Skeletal muscle satellite cell (primary cell): ENCODE results near the gene MYOM3.

ENCODE experiments used
- H3K27me3 ChIP-seq: 2 replicates; pipeline ENCODE4 v1.7.0; 2013; ENCODE audit warnings: low read length; ENCODE audit not compliant: control insufficient read depth, insufficient read depth
- H3K36me3 ChIP-seq: 2 replicates; pipeline ENCODE4 v1.7.0; 2013; ENCODE audit warnings: mild to moderate bottlenecking, control low read depth, low read length; ENCODE audit not compliant: insufficient read depth
- H3K4me1 ChIP-seq: 2 replicates; pipeline ENCODE4 v1.7.0; 2013; ENCODE audit warnings: low read length; ENCODE audit not compliant: control insufficient read depth, insufficient read depth
- H3K4me2 ChIP-seq: 2 replicates; pipeline ENCODE4 v1.7.0; 2013; ENCODE audit warnings: mild to moderate bottlenecking, low read length
- H3K4me3 ChIP-seq: 2 replicates; pipeline ENCODE4 v1.7.0; 2013; ENCODE audit warnings: low read length
- H3K9ac ChIP-seq: 2 replicates; pipeline ENCODE4 v1.7.0; 2013; ENCODE audit warnings: mild to moderate bottlenecking, low read depth, low read length, moderate library complexity
- H3K9me3 ChIP-seq: replicated peaks from 2 replicates; pipeline ENCODE4 v1.7.0; 2013; ENCODE audit warnings: mild to moderate bottlenecking, control low read depth, low read length

MYOM3 gene

DNA sequence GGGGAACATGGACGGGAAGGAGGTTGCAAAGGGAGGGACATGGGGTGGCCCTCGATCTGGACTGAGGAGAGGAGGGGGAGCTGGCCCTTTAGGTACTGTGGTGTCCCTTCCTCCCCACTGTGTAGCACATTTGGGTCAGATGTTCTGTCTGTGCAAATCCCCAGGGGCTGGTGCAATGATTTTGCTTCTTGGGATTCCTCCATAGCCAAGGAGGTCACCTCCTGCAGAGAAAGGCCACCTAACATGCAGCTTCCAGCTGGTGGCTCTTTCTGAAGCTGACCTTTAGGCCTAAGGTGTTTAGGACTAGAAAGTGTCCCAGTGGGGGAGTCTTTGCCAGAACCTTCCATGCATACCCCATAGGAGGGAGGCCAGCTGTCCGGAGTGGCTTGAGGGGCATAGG, 9.0 kb upstream of the MYOM3 start:
- no peak overlapping the region for H3K9ac ChIP-seq
- H3K27me3 ChIP-seq: peaks cover 40% of the 10 kb centered on the region
- H3K4me1 ChIP-seq: no peaks in the 10 kb centered on the region
- H3K4me2 ChIP-seq: no peak overlapping the region
- no peaks in the 10 kb centered on the region for H3K9me3 ChIP-seq
- H3K36me3 ChIP-seq: no peaks in the 10 kb centered on the region
- no peak overlapping the region for H3K4me3 ChIP-seq

DNA sequence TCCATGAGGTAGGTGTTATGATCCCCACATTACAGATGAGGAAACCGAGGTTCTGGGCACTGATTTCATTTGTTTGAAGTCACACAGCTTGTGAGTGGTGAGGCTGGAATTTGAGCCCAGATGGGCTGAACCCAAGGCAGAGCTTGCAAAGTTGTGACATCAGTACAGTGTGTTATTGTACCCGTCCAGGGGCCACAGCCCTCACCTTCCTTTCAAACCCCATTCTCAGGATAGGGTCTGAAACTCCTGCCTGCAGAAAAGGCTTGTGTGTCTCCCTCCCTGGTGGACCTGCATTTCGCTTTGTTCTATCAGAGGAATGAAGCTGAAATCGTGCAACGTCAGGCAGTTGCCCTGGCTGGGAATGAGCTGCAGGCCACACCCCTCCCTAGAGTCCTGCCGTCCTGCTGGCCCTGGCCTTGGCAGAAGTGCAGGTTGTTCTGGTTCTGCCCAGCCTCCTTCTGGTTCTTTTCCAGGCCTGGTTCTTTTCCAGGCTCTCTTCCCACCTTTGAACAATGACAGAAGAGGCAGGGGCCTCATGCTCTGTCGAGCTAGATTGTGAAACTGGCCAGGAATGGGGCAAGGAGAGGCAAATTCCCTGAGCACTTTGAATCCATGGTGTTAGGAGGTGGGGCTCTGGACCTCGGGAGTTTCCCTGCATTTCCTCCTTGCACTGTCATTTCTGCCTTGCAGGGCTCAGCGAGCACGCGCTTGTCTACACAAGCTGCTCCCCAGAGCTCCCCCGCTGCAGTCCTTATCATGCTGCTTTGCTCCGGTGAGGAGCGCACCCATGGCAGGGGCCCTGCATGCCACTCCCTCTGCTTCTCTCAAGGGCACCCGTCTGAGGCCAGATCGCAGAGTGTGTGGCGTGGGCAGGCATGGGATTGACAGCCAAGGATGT, 8.2 kb upstream of the MYOM3 start:
- Histone ChIP-seq H3K9ac (no peak overlapping the region), H3K36me3 (no peaks in the 10 kb centered on the region), H3K4me1 (no peaks in the 10 kb centered on the region), H3K9me3 (no peaks in the 10 kb centered on the region), H3K27me3 (peaks cover 41% of the 10 kb centered on the region), H3K4me2 (no peak overlapping the region), H3K4me3 (no peak overlapping the region)

DNA sequence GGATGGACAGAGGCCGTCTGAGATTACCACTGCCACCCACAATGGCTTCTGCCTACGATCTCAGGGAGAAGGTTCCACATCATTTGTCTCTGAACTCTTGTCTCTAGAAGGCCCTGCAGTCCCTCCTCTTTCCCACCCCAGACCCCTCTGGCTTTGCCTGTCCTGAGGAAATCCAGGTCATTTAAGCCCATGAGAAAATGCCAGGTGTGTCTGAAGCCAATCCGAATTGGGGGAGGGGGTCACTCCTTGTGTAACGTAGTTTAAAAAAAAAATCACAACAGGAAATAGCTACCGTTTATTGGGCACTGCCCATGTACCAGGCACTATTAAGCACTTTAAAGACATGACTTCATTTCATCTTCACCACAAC, 7.5 kb upstream of the MYOM3 start:
- H3K4me3 ChIP-seq: no peak overlapping the region
- H3K36me3 ChIP-seq: no peaks in the 10 kb centered on the region
- no peaks in the 10 kb centered on the region for H3K9me3 ChIP-seq
- H3K4me1 ChIP-seq: no peaks in the 10 kb centered on the region
- no peak overlapping the region for H3K4me2 ChIP-seq
- H3K27me3 ChIP-seq: peaks cover 44% of the 10 kb centered on the region
- H3K9ac ChIP-seq: no peak overlapping the region

DNA sequence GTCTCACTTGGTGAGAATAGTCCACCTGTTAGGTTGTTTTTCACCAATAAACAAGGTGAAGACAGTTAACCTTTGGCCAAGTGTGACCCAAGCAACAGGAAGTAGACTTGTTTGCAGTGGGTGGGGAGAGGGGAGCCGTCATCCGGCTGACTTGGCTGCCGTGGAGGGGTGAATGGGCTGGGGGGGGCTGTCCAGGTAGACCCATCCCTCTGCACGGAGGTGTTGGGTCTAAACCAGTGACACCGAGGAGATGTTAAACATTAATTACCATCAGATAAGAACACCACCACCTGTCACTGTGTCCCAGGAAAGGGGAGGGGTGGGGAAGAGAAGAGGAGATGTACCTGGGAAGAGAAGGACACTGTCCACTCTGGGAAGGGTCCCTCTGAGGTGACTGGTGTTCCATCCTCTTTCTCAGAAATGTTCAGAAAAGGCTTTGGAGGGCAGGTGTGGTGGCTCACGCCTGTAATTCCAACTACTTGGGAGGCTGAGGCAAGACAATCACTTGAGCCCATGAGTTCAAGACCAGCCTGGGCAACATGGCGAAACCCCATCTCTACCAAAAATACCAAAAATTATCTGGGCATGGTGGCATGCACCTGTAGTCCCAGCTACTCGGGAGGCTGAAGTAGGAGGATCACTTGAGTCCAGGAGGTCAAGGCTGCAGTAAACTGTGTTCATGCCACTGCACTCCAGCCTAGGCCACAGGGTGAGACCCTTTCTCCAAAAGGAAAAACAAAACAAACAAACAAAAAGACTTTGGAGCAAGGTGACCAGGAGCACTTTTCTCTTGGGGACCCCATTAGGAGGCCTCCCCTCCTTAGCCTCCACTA, 6.7 kb upstream of the MYOM3 start:
- H3K9me3 ChIP-seq: no peaks in the 10 kb centered on the region

DNA sequence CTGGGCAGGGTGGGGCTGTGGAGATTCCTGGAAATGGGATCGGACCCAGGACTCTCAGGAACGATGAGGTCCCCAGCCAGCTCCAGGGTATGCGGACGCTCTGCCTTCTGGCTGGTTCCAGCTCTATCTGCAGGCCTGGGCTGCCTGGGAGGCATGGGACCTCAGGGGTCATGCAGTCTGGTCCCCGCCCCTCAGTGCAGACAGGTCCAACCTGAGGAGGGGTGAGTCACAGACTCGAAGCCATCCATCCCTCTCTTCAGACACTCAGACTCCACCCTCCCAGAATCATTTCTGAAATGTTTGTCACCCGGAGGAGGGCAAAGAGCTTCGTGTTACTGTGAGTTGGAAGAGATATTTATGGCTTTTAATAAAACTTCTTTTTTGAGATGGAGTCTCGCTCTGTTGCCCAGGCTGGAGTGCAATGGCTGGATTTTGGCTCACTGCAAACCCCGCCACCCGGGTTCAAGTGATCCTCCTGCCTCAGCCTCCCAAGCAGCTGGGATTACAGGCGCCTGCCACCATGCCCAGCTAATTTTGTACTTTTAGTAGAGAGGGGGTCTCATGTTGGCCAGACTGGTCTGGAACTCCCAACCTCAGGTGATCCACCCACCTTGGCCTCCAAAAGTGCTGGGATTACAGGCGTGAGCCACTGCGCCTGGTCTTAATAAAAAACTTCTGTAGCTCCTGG, 5.9 kb upstream of the MYOM3 start:
- Histone ChIP-seq H3K27me3 (peaks cover 50% of the 10 kb centered on the region), H3K4me1 (no peaks in the 10 kb centered on the region), H3K9ac (no peak overlapping the region)

More for the DNA sequence above, 6.7 kb upstream of the MYOM3 start:
- Histone ChIP-seq H3K27me3 (peaks cover 50% of the 10 kb centered on the region), H3K4me1 (no peaks in the 10 kb centered on the region), H3K36me3 (no peaks in the 10 kb centered on the region), H3K4me3 (no peak overlapping the region), H3K9ac (no peak overlapping the region), H3K4me2 (no peak overlapping the region)

DNA sequence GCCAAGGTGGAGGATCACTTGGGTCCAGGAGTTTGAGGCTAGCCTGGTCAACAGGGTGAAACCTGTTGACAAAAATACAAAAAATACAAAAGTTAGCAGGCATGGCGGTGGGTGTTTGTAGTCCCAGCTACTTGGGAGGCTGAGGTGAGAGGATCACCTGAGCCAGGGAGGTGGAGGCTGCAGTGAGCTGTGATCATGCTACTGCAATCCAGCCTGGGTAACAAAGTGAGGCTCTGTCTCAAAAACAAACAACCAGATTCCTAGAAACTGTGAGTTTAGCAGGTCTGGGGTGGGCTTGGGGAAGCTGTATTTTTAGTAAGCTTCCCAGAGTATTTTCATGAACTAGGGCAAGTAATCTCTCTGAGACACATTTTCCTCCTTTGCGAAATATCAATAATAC, 5.2 kb upstream of the MYOM3 start:
- Histone ChIP-seq H3K4me2 (no peak overlapping the region), H3K4me3 (no peak overlapping the region), H3K27me3 (peaks cover 50% of the 10 kb centered on the region), H3K9ac (no peak overlapping the region), H3K9me3 (no peaks in the 10 kb centered on the region), H3K4me1 (peaks cover 6% of the 10 kb centered on the region), H3K36me3 (no peaks in the 10 kb centered on the region)

More for the DNA sequence above, 5.9 kb upstream of the MYOM3 start:
- Histone ChIP-seq H3K9me3 (no peaks in the 10 kb centered on the region), H3K36me3 (no peaks in the 10 kb centered on the region), H3K4me3 (no peak overlapping the region), H3K4me2 (no peak overlapping the region)

DNA sequence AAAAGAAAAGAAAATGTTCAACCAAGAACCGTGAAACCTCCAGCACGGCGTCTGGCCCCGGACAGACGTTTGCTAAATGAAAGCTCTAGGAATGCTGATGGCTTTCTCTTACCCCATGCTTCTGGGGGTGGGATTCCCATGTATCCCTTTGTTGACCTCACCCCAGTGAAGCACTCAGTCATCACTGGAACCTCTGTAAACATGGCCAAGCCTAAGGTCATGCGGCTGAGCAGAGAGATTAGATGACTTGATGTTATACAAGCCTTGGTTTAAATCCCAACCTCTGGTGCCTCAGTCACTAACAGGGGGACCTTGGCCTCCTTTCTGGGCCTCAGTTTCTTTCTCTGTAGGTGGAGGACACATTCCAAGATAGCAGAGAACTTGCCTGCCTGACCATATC, 2.8 kb upstream of the MYOM3 start:
- peaks cover 18% of the 10 kb centered on the region for H3K4me1 ChIP-seq
- H3K4me3 ChIP-seq: no peak overlapping the region
- no peak overlapping the region for H3K9ac ChIP-seq
- peaks cover 28% of the 10 kb centered on the region for H3K27me3 ChIP-seq
- H3K36me3 ChIP-seq: no peaks in the 10 kb centered on the region
- H3K9me3 ChIP-seq: no peaks in the 10 kb centered on the region
- H3K4me2 ChIP-seq: no peak overlapping the region

DNA sequence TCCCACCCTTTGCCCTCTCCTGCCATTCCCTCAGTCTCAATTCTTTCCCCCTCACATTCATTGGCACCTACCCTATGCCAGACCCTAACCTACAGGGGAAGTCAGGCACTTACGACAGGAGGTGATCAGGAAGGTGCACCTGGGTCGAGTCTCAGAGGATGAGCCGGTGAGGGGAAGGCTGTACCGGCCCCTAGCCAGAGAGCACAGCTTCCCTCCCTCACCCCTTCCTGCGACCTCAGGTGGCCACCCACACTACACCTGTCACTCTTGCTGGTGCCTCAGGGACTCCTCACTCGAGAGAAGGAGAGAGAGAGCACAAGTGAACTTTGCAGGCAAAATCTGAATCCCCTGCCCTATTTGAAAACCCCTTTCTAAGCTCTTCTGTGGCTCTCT, 1.7 kb upstream of the MYOM3 start:
- Histone ChIP-seq H3K9ac (no peak overlapping the region), H3K36me3 (no peaks in the 10 kb centered on the region), H3K9me3 (no peaks in the 10 kb centered on the region), H3K4me1 (peaks cover 23% of the 10 kb centered on the region), H3K27me3 (peaks cover 24% of the 10 kb centered on the region), H3K4me3 (no peak overlapping the region), H3K4me2 (no peak overlapping the region)

DNA sequence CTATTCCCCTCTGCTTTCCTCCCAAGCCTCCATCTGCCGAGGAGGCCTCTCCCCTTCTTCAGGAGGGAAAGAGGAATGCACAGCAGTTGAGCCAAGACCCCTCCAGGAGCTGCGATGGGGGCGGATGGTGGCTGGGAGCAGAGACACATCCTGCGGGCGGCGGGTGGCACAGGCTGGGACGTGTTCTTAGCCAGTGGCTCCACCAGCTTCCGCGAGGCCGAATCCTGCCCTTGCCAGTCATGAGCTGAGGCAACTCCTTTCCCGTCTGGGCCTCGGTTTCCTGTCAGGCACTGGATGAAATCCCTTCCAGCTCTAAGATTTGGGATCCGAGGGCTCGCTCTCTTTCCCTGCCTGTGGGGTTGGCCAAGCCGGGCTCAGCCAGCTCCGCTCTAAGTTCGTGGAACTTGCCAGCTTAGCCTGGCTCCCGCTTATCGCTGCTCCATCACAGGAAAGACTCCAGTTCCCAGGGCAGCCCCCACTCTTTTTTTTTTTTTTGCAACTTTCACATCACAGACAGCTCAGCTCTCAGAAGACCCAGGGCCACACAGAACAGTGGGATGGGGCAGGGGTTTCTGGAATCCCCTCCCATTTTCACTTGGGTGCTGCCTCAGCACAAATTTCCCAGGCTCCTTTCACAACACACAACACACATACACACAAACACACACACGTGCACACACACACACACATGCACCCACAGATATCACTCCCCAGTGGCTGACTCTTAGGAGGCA, 506 bp downstream of the MYOM3 start:
- peaks cover 34% of the 10 kb centered on the region for H3K4me1 ChIP-seq
- peaks cover 13% of the 10 kb centered on the region for H3K27me3 ChIP-seq
- H3K4me2 ChIP-seq: peak overlapping the region; percentile 80
- H3K36me3 ChIP-seq: no peaks in the 10 kb centered on the region
- no peak overlapping the region for H3K4me3 ChIP-seq
- H3K9ac ChIP-seq: peak overlapping the region; percentile 8
- H3K9me3 ChIP-seq: no peaks in the 10 kb centered on the region

DNA sequence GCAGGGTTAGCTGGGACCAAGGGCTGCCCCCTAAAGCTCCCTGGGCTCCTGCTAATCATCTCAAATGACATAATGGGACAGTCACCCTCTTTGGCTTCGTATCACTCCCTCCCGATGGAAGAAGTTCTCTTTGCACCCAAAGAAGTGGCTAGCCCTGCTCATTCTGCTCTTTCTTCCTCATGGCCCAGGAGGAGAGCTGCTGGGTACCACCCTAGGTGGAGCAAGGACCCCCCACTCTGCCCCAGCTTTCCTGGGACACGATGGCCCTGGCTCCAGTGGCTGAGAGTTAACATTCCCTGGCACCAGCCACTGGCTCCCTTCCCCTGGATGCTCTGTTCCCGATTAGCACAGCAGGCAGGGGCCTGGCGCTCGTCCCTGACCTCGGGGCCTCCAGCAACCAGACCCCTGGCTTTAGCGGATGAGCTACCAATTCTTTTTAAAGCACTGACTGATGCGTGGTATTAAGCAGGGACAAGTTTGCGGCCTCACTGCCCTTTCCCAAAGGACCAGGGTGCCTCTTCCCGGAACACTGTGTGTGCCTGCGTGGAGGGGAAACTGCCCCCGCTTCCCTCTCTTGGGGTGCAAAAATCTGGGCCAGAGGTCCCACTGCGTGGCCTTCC, 1.2 kb downstream of the MYOM3 start:
- H3K9ac ChIP-seq: peak overlapping the region; percentile 8
- no peaks in the 10 kb centered on the region for H3K36me3 ChIP-seq
- H3K27me3 ChIP-seq: peaks cover 9% of the 10 kb centered on the region
- H3K9me3 ChIP-seq: no peaks in the 10 kb centered on the region
- no peak overlapping the region for H3K4me3 ChIP-seq
- peaks cover 34% of the 10 kb centered on the region for H3K4me1 ChIP-seq
- H3K4me2 ChIP-seq: no peak overlapping the region
